HL-60/S4 treated with phorbol 12-myristate 13-acetate at 8.2 ng/mL for 4 days and 3 days (cell line): ENCODE data around the gene AP1G1.
"Not testable (repeated sequence)": the region's sequence is repeated elsewhere in the genome, so short reads cannot be mapped to it uniquely, and the experiment has no call there.

Experiments used
- in situ Hi-C: fragments of 300-500 bp; cut with MboI; formaldehyde crosslinking; loops from 2 replicates; pipeline ENCODE4 v1.15.0; 2022; ENCODE audit warnings: low sequenced_read_pairs

Gene AP1G1

GRCh38 chr16:71808593-71809459 is at the start of gene AP1G1:
Gene AP1G1 (minus strand): TSS chr16:71808834. CDS start chr16:71789479, 19,355 bp downstream.
- in situ Hi-C loops: no loop called here

- in situ Hi-C loops: no loop called here
Observed at GRCh38 chr16:71855937-71856662, 47.5 kb upstream of the AP1G1 start.

DNA sequence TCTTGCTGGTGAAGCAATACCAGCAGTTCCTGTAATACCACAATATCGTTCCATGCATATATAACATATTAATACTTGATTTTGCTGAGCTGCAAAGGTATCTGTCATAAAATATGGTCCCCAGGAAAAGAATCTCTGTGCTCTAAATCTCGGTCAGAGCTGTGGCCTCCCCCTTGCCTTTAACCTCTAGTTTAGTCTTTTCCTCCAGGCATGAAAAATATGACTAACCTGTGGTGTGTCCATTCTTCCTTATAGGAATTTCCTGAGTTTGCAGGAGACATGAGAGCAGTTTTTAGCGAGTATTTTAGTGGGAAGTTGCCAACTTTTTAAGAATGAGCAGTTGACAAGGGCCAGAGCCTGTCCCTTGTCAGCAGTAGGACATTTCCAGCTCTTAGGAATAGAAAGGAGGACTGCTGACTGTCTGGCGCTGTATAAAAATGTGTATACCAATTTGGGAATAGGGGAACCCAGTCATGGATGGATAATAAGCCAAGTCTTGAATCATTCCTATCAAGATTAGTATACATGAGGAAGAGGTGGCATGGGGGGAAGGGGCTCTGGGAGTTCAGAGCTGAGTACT is 45.8 kb upstream of the AP1G1 start:
- in situ Hi-C loops: no loop called here

GRCh38 chr16:71853413-71853812 is 44.8 kb upstream of the AP1G1 start:
- in situ Hi-C loops: no loop called here

DNA sequence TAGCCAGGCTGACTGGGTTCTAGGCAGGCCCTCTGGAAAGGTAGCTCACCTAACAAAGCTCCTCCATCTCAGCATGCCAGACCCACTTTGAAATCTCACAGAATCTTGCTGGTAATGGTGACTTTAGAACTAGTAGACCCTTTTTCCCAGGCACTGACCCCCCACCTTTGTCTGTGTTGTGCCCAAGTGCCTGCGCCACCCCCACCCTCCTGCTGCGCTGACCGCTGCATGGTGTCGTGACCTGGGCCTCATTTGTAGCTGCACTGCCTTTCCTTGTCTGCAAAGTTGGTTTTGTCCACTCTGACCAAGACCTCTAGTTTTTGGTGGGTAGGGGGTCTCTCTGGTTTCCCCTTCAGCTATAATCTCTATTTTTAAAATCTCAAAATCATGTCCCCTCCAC is 43.9 kb upstream of the AP1G1 start:
- in situ Hi-C loops: no loop called here

DNA sequence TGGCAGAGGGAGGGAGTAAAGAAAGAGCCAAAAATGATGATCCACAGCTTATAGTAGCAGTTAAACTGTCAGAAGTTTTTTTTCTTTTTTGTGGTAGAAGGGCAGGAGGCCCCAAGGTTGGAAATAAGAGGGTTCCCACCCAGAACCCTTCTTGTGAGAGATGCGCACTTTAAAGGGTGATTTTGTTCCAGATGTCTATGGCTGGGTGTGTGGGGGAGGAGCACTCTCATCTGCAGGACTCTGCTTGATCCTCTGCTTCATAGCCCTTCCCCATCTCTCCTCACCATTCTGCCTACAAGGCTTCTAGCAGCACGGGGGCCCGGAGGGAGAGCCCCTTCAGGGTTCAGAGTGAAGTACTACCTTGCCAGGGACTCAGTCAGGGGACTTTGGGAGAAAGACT is 43.5 kb upstream of the AP1G1 start:
- in situ Hi-C loops: no loop called here

DNA sequence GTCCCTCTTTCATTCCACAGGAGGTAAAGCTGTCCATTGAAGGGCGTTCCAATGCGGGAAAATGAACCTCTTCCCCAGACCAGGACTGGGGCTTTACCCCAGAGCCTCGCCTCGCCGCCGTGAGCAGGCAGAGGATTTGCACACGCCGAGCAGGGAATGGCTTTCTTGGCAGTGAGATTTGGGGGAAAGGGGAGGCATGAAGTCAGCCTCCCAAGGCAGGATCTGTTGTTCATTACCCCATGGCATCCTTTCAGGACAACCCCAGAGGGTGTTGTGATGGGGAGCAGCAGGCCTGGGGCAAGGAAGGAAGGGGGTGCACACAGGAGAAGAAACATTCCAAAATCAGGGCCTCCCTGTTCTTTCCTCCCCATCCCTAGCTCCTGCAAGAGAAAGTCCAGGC is 43.1 kb upstream of the AP1G1 start:
- in situ Hi-C loops: no loop called here

- in situ Hi-C loops: no loop called here
Observed at GRCh38 chr16:71848622-71849021, 40.0 kb upstream of the AP1G1 start.

DNA sequence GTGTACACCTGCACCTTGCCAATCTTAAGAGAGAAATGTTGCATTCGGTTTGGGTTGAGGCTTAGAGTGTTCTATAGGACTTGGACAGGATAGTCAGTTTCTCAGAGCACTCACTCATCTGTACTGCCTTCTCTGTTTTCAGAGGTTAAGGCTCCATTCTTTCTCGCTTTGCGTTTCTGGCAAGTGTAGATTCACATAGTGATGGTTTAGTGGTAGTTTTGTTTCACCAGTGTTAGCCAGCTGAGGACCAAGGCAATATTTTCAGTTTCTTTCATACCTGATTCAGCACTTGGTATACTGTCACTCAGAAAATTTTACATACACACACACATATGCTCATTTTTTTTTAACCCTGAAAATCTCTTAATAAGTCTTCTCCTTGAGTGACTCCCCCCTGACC is 38.5 kb upstream of the AP1G1 start:
- in situ Hi-C loops: no loop called here

- in situ Hi-C loops: no loop called here
Observed at GRCh38 chr16:71846431-71846830, 37.8 kb upstream of the AP1G1 start.

GRCh38 chr16:71845639-71846430 is 37.2 kb upstream of the AP1G1 start, which contains the start of gene ATXN1L:
Gene ATXN1L (plus strand): TSS chr16:71845976. CDS start chr16:71849741, 3,765 bp downstream.
- in situ Hi-C loops: no loop called here

GRCh38 chr16:71843572-71843971 is 34.9 kb upstream of the AP1G1 start:
- in situ Hi-C loops: no loop called here

DNA sequence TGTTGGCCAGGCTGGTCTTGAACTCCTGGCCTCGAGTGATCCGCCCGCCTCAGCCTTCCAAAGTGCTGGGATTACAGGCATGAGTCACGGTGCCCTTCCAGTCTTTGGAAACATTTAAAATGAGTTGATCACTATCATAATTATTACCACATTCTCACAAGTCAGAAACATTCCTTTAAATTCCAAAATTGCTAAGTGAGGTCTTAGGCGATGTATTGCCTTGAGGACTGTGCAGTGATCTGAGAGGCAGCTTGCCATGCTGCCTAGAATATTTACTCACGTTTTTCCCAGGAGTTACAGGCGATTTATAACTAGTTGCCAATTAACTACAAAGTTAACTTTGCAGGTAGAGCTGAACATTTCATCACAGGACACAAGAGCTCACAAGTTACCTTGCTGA is 31.4 kb upstream of the AP1G1 start:
- in situ Hi-C loops: no loop called here

DNA sequence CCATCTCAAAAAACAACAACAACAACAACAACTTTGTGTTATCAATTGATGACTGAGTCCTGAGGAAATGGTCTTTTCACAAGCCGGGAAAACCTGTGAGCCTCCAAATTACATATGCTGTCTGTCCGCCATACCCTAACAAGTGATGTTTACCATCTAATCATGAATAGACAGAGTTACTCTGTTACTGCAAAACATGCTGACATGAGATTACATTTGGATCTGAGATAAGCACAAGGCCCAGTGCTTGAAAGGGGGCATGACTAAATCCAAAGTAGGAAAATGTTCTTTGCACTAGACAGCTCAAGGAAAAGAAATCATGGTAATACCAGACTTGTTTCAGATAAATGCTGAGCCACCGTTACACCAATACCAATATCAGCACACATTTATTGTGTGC is 28.5 kb upstream of the AP1G1 start:
- in situ Hi-C loops: no loop called here

- in situ Hi-C loops: no loop called here
Observed at GRCh38 chr16:71834291-71834690, 25.7 kb upstream of the AP1G1 start.

DNA sequence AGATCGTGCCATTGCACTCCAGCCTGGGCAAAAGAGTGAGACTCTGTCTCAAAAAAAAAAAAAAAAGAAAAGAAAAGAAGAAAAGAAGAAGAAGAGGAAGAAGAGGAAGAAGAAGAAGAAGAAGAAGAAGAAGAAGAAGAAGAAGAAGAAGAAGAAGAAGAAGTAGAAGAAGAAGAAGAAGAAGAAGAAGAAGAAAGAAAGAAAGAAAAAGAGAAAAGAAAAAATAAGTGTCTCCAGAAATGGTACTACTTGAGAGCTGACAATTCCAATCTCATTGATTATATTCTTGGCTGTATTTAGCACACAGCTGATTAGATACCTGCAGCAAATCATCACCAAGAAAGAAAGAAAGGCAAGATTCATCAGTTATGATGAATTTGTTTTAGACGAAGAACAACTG is 23.5 kb upstream of the AP1G1 start:
- in situ Hi-C loops: not testable (repeated sequence)

- in situ Hi-C loops: not testable (repeated sequence)
Observed at GRCh38 chr16:71831698-71832097, 23.1 kb upstream of the AP1G1 start.

- in situ Hi-C loops: no loop called here
Observed at GRCh38 chr16:71830359-71830758, 21.7 kb upstream of the AP1G1 start.

DNA sequence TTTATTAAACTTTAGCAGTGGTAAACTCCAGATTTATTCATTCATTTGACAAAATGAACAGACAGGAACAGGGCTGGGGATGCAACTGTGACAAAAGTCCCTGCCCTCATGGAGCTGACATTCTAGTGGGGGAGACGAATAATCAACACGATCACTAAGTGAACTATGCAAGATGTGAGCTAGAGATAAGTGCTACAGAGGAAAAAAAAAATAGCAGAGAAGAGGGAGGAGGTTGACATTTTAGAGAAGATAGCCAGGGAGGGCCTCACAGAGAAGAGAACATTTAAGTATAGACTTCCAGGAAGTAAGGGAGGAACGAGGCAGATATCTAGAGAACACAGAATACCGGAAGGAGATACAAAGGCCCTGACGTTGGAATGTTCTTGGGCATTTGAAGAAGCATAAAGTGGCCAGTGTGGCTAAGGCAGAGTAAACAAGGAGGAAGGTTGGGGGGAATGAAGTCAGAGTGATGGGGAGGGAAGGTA is 17.9 kb upstream of the AP1G1 start:
- in situ Hi-C loops: no loop called here

- in situ Hi-C loops: not testable (repeated sequence)
Observed at GRCh38 chr16:71817155-71817500, 8.5 kb upstream of the AP1G1 start.

- in situ Hi-C loops: no loop called here
Observed at GRCh38 chr16:71811261-71811803, 2.7 kb upstream of the AP1G1 start.
